GM10248 (cell line): ENCODE results near the gene CYTH4.

Experiments
- CTCF ChIA-PET: fragments of 300-600 bp; sonication (Branson Sonifier 250); formaldehyde crosslinking; extraction: SDS; loops from one replicate; lab custom pipeline; 2021; ENCODE audit warnings: antibody characterized with exemption; lab: Yijun Ruan, JAX
- POLR2A ChIA-PET: fragments of 350-650 bp; sonication (Branson Sonifier 250); formaldehyde crosslinking; extraction: SDS; loops from one replicate; lab custom pipeline; 2020; ENCODE audit warnings: antibody characterized with exemption; lab: Yijun Ruan, JAX
- DNase-seq: peaks from one replicate; pipeline ENCODE4 v3.0.0; 2012; ENCODE audit errors: extremely low spot score
- CTCF ChIP-seq: IDR thresholded peaks from 2 replicates; pipeline ENCODE4 v1.5.1; 2012; ENCODE audit warnings: mild to moderate bottlenecking, low read depth; ENCODE audit errors: extremely low read depth, missing control alignments, control extremely low read depth

CYTH4 gene

GRCh38 chr22:37290737-37291136 lies 8.4 kb downstream of the CYTH4 start:
- no peak for DNase-seq
- ChIA-PET POLR2A (no interaction called here), CTCF (interaction anchor here (0.8 kb wide), 1 partner anchor 9 kb away, joined by 3 read pairs; no protein-coding TSS in a partner anchor)
- no peak for TF ChIP-seq CTCF

- no peak for TF ChIP-seq CTCF
- CTCF ChIA-PET = interaction anchor here (0.8 to 1.2 kb wide), 2 partner anchors 8 to 20 kb away, joined by 3 read pairs; no protein-coding TSS in a partner anchor
- no peak for DNase-seq
- POLR2A ChIA-PET = no interaction called here
These were observed 9.4 kb downstream of the CYTH4 start for GRCh38 chr22:37291559-37292298.

GRCh38 chr22:37292641-37293040 lies 10.3 kb downstream of the CYTH4 start:
- ChIA-PET CTCF (interaction anchor here (0.9 to 1.2 kb wide), 2 partner anchors 19 to 32 kb away, joined by 3 read pairs; no protein-coding TSS in a partner anchor), POLR2A (no interaction called here)
- no peak for DNase-seq
- TF ChIP-seq CTCF = no peak

GRCh38 chr22:37293172-37293571 lies 10.9 kb downstream of the CYTH4 start:
- POLR2A ChIA-PET = no interaction called here
- no peak for TF ChIP-seq CTCF
- no peak for DNase-seq
- CTCF ChIA-PET = interaction anchor here (0.9 kb wide), 1 partner anchor 33 kb away, joined by 3 read pairs; no protein-coding TSS in a partner anchor

GRCh38 chr22:37294747-37295146 lies 12.4 kb downstream of the CYTH4 start:
- POLR2A ChIA-PET = no interaction called here
- no peak for TF ChIP-seq CTCF
- DNase-seq = no peak
- CTCF ChIA-PET = no interaction called here

- CTCF ChIA-PET = interaction anchor here (1.0 to 4.1 kb wide), 3 partner anchors 11 to 96 kb away, joined by 4 to 17 read pairs (median 4); no protein-coding TSS in a partner anchor
- no peak for DNase-seq
- POLR2A ChIA-PET = interaction anchor here (1.2 kb wide), 1 partner anchor 14 kb away, joined by 3 read pairs; no protein-coding TSS in a partner anchor
These were observed 13.0 kb downstream of the CYTH4 start for GRCh38 chr22:37295213-37295886.

More at GRCh38 chr22:37295213-37295886, 13.0 kb downstream of the CYTH4 start:
- no peak for TF ChIP-seq CTCF
